Measurements from ENCODE around the gene NLK.

DNA sequence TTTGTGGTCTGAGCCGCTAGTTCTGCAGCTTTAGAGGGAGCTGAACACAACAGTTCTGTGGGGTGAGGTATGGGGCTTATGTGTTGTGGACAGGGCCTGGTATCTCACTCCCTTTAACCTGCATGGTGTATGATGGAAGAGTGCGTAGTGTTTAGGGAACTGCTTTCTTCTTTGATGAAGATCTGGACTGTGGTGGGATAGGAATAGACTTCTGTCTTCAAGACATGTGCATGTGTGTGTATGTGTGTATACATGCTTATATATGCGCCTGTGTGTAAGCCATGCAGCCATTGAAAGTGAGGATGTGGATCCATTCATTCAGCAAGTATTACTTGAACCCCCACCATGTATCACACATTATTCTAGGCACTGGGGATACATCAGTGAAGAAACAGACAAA lies 161.8 kb downstream of the NLK start:
- TF ChIP-seq, protein P1, sequence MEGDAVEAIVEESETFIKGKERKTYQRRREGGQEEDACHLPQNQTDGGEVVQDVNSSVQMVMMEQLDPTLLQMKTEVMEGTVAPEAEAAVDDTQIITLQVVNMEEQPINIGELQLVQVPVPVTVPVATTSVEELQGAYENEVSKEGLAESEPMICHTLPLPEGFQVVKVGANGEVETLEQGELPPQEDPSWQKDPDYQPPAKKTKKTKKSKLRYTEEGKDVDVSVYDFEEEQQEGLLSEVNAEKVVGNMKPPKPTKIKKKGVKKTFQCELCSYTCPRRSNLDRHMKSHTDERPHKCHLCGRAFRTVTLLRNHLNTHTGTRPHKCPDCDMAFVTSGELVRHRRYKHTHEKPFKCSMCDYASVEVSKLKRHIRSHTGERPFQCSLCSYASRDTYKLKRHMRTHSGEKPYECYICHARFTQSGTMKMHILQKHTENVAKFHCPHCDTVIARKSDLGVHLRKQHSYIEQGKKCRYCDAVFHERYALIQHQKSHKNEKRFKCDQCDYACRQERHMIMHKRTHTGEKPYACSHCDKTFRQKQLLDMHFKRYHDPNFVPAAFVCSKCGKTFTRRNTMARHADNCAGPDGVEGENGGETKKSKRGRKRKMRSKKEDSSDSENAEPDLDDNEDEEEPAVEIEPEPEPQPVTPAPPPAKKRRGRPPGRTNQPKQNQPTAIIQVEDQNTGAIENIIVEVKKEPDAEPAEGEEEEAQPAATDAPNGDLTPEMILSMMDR (IDR thresholded peaks at IDR 0.05) = no peak
- TF ChIP-seq POLR2AphosphoS5 (IDR thresholded peaks at IDR 0.05) (no peak), POLR2A (IDR thresholded peaks at IDR 0.05) (no peak), EP300 (IDR thresholded peaks at IDR 0.05; ENCODE audit: low read depth) (no peak)

All from transverse colon (tissue), 4 donors.